GM18909 (cell line): ENCODE data around the gene PSMC4.
A peak's percentile ranks its signal among the peaks of the same experiment; 100 is the strongest.

ENCODE experiments used
- ATAC-seq: cut with Tn5 transposase; IDR thresholded peaks from one replicate; pipeline ENCODE4 v1.9.1; 2021; ENCODE audit warnings: mild to moderate bottlenecking; ENCODE audit not compliant: unreplicated experiment, poor library complexity

The PSMC4 gene

DNA sequence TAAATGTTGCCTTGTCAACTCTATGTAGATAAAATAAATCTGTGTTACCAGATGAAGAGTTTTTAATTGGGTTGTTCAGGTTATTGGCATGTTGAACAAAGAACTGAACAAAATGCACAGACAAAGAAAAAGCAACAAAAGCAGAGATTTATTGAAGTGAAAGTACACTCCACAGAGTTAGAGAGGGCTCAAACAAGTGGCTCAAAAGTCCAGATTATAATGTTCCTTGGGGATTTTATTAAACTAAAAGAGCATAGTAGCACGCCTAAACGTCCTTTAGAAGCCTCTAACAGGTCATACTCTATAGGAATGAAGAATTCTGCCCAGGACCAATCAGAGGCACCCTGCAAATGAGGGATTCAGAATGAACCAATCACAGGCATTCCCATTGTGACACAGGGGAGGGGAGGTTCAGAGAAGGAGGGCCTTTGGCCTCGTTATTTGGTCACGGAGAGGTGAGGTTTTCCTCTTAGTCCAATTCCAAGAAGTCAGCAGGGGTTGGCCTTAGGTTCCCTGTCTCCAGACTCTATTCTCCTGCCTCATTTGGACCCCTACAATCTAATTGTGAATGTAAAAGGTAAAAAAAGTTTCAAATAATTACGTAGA lies 12.8 kb downstream of the PSMC4 start:
- ATAC-seq, result no peak

DNA sequence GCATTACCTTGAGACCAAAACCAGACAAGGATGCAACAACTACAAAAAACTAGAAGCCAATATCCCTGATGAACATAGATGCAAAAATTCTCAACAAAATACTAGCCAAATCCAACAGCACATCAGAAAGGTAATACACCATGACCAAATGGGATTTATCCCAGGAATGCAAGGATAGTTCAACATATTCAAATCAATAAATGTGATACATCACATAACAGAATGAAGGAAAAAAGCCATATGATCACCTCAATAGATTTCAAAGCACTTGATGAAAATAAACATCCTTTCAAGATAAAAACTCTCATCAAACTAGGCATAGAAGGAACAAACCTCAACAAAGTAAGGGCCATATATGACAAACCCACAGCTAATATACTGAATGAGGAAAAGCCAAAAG lies 15.7 kb downstream of the PSMC4 start:
- ATAC-seq, result no peak

DNA sequence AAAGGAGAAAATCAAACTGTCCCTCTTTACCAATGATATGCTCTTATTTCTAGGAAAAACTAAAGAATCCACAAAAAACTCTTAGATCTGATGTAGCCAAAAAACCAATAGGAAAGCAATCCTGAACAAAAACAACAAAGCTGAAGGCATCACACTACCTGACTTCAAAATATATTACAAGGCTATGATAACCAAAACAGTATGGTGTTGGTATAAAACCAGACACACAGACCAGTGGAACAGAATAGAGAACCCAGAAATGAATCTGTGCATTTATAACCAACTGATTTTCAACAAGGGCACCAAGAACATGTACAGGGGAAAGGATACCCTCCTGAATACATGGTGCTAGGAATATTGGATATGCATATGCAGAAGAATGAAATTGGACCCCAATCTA lies 16.2 kb downstream of the PSMC4 start:
- no peak for ATAC-seq

DNA sequence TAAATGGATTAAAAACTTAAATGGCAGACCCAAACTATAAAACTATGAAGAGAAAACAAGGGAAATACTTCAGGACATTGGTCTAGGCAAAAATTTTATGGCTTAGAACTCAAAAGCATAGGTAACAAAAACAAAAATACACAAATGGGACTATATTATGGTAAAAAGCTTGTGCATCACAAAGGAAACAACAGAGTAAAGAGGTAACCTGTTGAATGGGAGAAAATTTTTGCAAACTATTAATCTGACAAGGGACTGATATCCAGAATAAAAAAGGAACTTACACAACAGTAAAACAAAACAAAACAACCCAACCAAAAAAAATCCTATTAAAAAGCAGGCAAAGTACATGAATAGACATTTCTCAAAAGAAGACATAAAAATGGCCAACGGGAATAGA lies 16.6 kb downstream of the PSMC4 start:
- no peak for ATAC-seq

DNA sequence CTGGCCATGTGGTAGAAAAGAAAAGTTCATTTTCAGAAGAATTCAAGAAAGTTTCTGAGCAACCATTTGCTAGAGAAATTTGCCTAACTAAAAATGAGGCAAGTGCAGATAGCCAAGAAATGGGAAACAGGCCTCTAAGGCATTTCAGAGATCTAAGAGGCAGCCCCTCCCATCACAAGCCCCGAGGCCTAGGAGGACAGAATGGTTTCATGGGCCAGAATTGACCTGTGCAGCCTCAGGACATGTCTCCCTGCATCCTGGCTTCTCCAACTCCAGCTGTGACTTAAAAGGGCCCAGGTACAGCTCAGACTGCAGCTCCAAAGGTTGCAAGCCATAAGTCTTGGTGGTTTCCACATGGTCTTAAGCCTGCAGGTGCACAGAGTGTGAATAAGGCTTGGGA lies 22.6 kb downstream of the PSMC4 start:
- ATAC-seq, result no peak

DNA sequence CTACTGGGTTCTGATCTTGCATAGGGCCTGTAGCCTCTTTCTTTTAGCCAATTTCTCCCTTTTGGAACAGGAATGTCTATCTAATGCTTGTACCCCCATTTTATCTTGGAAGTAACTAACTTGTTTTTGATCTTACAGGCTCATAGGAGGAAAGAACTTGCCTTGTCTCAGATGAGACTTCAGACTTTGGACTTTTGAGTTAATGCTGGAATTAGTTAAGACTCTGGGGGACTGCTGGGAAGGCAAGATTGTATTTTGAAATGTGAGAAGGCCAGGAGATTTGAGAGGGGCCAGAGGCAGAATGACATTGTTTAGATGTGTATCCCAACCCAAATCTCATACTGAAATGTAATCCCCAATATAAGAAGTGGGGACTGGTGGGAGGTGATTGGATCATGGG lies 23.4 kb downstream of the PSMC4 start:
- ATAC-seq, result no peak

DNA sequence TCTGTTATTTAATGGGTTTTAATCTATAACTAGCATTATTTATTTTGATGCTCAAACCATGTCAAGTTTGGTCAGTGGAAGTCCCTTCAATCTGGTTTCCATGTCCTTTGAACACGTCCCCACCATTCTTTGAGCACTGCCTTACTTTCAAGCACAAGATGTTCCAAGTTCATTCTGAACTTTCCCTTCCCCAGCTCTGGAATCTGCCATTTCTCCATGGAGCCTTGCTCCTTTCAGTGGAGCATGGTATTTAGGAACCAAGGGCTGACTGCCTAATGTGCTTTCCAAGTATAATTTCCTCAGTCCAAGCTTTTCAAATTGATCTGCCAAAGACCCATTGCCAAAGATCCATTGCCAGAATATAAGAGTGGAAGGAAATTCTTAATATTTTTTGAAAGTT lies 24.8 kb downstream of the PSMC4 start:
- no peak for ATAC-seq

DNA sequence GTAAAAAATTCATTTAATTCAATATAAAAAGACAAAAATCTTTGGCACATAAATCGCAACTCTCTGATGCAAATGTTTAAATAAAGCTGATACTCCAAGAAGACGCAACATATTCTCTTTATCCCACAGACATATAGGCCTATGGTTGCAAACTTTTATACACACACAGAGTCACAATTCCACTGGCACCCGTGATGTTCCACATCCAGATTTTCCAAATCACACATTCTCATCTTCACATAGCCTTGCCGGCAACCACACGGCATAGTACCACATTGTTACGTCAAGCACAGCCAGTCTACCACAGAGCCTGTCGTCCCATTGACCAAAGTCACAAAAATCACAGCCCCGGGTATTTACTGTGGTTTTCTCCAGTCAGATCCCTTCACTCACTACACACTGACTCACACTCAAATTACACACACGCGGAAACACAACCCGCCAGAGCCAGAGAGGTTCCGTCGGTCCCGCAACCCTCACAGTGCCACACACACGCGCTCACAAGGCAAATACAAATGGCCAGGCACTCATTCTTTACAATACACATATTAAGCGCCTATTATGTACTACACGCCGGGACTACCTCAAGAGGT lies 25.3 kb downstream of the PSMC4 start:
- no peak for ATAC-seq

DNA sequence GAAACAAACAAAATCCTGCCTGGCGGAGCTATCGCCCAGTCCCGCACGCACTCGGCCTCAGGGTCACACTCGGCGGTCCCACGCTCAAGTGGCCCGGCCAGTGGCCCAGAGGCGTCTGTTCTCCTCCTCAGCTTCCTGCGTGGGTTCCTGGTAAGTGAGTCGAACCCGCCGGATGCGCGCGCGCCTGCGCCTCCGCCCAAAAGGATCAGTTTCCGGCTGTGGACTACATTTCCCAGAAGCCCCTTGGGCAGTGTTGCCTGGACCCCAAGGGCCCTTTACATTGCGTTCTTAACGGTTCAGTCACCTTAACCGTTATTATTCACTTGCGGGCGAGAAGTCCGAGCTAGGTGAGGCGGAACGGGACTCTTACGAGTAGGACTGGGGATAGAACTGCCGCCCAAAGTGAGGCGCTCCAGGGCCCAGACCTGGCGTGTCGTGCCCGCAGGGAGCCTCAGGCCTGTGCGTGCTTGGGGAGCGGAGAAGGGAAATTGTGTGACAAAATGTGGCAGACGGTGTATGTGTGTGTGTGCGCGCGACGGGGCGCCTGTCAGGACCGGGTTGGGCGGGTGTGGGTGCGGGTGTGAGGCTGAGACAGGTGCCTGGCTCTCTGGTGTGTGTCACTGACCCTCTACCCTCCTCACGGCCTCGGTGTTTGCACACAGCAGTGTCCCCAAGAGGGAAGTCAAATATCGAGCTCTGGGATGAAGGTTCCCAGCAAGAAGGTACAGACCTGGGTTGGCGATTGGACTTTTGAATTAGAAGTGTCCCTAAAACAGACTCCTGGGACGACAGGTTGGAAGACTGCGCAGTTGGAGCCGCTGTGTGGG lies 26.1 kb downstream of the PSMC4 start, which contains the start of gene ZNF546:
ZNF546 (plus strand) TSS at position 250 of the 827 bp plus-strand sequence. CDS start 1,267 bp downstream, outside the sequence.
- peak; percentile 84 for ATAC-seq

DNA sequence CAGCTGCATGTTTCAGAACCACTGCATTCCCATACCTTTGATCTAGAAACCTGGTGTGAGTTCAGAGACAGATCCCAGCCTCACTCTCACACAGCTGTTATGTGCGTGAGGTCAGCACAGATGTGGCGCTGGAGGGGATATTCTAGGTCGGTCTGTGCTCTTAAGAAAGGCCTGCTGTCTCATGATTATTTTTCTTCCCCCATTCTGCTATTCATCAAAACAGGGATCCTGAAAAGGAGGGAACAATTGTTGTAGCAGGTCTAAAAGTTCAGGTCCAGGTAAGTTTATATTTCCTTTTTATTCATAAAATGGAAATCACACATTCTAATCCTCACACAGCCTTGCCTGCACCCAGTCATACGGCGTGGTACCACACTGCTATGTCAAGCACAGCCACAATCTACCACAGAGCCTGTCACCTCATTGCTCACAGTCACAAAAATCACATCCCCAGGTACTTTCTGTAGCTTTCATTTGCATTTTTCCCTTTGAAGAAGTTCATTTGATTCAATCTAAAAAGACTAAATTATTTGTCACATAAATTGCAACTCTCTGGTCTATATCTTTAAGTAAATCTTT lies 26.8 kb downstream of the PSMC4 start:
- no peak for ATAC-seq

DNA sequence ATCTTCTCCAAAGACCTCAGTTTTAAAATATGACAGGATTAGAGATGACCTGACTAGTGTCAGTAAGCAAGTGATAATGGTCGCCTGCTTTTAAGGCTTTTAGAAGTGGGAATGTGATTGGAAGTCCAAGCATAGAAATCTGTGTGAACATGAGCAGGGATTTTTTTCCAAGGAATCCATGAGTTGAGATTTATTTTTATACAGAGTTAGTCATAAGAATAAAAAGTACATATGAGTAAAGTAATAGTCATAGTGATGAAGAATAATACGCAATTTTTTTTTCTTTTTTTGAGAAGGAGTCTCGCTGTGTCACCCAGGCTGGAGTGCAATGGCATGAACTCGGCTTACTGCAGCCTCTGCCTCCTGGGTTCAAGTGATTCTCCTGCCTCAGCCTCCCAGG lies 27.5 kb downstream of the PSMC4 start:
- ATAC-seq, result no peak

DNA sequence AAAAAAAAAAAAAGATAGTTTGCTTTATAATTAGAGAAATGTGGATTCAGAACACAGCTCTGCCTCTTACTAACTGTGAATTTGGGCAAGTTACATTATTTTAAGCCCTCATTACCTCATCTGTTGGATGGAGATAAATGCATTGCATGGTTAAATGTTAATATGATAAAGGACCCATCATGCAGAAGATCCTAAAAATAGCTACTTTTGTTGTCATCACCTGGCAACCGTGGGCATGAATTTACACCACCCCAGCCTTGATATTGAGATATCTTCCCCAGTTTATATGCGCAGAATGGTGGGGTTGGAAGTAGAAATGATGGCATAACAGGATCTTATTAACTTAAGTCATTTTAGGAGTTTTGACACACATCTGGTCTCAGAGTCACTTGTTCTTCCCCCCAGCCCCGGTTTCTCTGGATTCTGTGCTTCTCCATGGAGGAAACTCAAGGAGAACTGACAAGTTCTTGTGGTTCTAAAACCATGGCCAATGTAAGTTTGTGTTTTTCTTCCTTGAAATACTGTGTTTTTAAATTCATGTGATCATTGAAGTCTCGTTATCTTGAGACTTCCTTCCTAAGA lies 34.8 kb downstream of the PSMC4 start:
- ATAC-seq, result no peak

DNA sequence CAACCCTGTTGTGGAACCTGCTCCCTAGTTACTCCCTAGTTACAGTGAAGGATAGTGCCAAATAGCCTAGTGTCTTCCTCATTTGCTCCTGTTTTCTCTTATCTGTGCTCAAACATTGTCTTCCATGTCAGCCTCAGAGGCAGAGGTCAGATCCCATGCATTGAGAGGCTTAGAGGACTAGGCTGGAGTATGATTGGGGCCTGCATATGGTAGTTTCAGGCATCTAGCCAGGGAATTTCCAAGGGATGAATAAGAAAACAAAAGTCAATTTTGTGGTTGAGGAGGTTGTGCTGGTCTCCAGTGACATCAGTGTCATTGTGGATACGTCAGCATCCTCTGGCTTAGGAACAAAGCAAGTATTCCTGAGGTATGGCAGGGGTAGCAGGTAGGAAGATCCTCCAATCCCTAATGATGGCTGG lies 35.3 kb downstream of the PSMC4 start:
- ATAC-seq, result no peak

DNA sequence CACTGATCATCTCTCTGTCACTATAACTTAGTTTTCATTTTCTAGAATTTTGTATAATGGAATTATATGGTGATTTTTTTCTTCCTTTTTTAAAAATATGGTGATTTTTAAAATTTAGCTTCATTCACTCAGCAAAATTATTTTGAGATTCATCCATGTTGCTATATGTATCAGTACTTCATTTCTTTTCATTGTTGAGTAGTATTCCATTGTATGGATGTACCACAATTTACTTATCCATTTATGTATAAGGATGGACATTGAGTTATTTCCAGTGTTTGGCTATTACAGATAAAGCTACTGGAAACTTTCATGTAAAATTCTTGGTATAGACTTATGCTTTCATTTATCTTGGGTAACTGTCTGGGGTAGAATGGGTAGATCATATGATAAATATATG lies 38.7 kb downstream of the PSMC4 start:
- no peak for ATAC-seq

DNA sequence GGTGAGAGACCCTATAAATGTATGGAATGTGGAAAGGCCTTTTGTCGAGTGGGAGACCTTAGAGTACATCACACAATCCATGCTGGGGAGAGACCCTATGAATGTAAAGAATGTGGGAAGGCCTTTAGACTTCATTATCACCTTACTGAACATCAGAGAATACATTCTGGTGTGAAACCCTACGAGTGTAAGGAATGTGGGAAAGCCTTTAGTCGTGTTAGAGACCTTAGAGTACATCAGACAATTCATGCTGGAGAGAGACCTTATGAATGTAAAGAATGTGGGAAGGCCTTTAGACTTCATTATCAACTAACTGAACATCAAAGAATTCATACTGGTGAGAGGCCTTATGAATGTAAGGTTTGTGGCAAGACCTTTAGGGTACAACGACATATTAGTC lies 43.0 kb downstream of the PSMC4 start:
- no peak for ATAC-seq

DNA sequence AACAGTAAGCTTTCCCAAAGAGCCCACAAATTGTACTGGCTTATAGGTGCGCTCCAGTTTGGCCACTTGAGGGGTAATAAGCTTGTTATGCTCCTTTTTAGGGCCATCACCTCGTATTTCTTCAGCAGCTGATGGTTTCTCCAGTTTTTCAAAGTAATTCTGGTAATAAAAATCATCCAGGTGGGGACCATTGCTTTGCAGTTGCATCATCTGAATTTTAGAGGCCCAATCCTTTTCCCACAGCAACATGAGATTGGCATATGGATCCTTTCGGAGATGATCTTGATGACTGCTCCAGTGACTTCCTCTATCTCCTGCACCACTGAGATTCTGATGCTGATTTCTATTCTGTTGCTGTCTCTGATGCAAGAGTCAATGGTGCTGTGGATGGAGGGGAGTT lies 53.0 kb downstream of the PSMC4 start:
- no peak for ATAC-seq

DNA sequence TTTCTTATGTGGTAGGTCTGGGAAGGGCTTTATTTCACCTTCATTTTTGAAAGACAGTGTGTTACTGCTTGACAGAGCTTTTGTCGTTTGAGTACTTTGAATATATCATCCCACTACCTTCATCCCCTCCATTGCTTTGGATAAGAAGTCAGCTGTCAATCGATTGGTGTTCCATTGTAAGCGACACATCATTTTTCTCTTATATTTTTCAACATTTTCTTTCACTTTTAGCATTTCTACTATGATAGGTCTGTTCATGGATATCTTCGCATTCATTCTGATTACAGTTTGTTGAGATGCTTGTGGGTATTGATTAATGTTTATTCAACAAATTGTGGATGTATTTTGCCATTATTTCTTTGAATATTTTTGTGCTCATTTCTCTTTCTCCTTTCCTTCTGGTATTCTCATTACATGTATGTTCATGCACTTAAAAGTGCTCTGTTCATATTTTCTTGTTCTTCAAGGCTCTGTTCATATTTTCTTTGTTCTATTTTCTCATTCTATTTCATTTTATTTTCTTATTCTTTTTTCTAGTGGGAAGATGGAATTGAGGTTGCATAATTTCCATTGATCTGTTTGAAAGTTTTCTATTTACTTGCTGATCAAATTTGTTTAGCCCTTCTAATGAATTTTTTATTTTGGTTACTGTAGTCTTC lies 55.1 kb downstream of the PSMC4 start:
- no peak for ATAC-seq

DNA sequence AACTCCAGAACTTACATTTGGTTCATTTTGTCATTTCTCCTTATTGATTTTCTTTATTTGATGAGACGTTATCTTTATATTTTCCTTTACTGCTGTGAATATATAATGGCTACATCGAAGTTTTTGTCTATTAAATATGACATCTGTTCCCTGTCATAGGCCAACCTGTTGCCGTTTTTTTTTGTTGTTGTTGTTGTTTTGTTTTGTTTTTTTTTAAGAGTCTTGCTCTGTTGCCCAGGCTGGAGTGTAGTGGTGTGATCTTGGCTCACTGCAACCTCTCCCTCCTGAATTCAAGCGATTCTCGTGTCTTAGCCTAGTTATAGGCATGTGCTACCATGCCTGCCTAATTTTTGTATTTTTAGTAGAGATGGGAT lies 55.6 kb downstream of the PSMC4 start:
- no peak for ATAC-seq
